BLaER1 (cell line): Measurements from ENCODE around the gene BEND3.
"Not testable (repeated sequence)": the region's sequence is repeated elsewhere in the genome, so short reads cannot be mapped to it uniquely, and the experiment has no call there.

Experiments used
- H3K27ac ChIP-seq: shearing (Covaris generic); formaldehyde crosslinking; 2 replicates; pipeline ENCODE4 v1.8.1; 2022
- H3K27me3 ChIP-seq: shearing (Covaris generic); formaldehyde crosslinking; 2 replicates; pipeline ENCODE4 v1.8.1; 2022
- H3K36me3 ChIP-seq: shearing (Covaris generic); formaldehyde crosslinking; 2 replicates; pipeline ENCODE4 v1.8.1; 2022
- H3K4me1 ChIP-seq: shearing (Covaris generic); formaldehyde crosslinking; 2 replicates; pipeline ENCODE4 v1.8.1; 2022
- H3K4me2 ChIP-seq: shearing (Covaris generic); formaldehyde crosslinking; 2 replicates; pipeline ENCODE4 v1.8.1; 2022
- H3K4me3 ChIP-seq: shearing (Covaris generic); formaldehyde crosslinking; 2 replicates; pipeline ENCODE4 v1.8.1; 2022
- H3K9ac ChIP-seq: shearing (Covaris generic); formaldehyde crosslinking; 2 replicates; pipeline ENCODE4 v1.8.1; 2022
- H3K9me3 ChIP-seq: shearing (Covaris generic); formaldehyde crosslinking; 2 replicates; pipeline ENCODE4 v1.8.1; 2022
- H4K20me1 ChIP-seq: shearing (Covaris generic); formaldehyde crosslinking; 2 replicates; pipeline ENCODE4 v1.8.1; 2022
- Cebpa-rat ChIP-seq: shearing (Covaris generic); IDR thresholded peaks from 2 replicates; pipeline ENCODE4 v1.8.1; 2022

Gene BEND3

DNA sequence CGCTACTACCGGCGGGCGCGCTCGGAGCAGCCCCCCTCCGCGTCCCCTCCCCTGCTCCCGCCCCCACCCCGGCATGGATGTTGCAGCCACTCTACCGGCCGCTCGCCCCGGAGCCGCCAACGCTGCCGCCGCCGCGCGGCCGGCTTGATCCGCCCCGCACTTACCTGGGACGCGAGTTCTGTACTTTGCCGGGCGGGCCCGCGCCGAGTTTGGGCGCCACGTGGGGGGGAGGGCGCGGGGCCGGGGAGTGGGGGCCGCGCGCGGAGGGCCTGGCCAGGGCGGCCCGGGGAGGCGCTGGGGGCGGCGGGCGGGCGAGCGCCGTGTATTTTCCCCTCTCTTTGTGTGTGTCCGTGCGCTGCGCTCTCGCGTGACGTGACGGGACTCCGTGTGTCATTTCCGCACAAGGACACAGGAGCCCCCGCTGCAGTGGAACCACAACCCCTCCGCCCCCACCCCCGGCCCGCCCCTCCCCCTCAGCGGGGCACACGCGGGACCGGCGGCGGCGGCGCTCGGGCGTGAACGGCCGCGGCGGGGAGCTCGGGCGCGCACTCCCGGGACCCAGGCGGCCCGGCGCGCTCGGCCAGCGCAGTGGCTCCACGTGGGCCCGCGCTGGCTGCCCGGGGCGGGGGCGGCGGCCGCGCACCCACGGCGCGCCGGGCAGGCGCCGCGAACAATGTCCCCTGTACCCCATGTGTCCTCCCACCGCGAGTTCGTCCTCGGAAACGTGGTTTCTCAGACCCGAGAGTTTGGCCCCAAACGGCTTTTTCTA, at the start of gene BEND3:
BEND3 (minus strand) TSS at position 590 of the 769 bp plus-strand sequence. CDS start 16,230 bp downstream, outside the sequence.
- peaks cover 5% of the 10 kb centered on the region; the same call in 1 of the 2 replicates for H4K20me1 ChIP-seq
- no peaks in the 10 kb centered on the region for H3K9me3 ChIP-seq
- H3K36me3 ChIP-seq, result no peaks in the 10 kb centered on the region
- H3K27ac ChIP-seq, result peak within 1 kb of the TSS; percentile 98
- no peak for TF ChIP-seq Cebpa-rat
- H3K27me3 ChIP-seq, result no peaks in the 10 kb centered on the region
- H3K9ac ChIP-seq, result peak within 1 kb of the TSS; percentile 97
- H3K4me2 ChIP-seq, result peak within 1 kb of the TSS; percentile 96
- H3K4me1 ChIP-seq, result peaks cover 51% of the 10 kb centered on the region
- H3K4me3 ChIP-seq, result peak within 1 kb of the TSS; percentile 85

DNA sequence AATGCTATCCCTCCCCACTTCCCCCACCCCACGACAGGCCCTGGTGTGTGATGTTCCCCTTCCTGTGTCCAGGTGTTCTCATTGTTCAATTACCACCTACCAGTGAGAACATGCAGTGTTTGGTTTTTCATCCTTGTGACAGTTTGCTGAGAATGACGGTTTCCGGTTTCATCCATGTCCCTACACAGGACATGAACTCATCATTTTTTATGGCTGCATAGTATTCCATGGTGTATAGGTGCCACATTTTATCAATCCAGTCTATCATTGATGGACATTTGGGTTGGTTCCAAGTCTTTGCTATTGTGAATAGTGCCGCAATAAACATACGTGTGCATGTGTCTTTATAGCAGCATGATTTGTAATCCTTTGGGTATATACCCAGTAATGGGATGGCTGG, 49.0 kb upstream of the BEND3 start:
- H3K27me3 ChIP-seq, H3K27ac ChIP-seq, H4K20me1 ChIP-seq, H3K4me3 ChIP-seq, H3K4me1 ChIP-seq, H3K4me2 ChIP-seq, H3K9ac ChIP-seq, H3K36me3 ChIP-seq, H3K9me3 ChIP-seq: not testable (repeated sequence)

DNA sequence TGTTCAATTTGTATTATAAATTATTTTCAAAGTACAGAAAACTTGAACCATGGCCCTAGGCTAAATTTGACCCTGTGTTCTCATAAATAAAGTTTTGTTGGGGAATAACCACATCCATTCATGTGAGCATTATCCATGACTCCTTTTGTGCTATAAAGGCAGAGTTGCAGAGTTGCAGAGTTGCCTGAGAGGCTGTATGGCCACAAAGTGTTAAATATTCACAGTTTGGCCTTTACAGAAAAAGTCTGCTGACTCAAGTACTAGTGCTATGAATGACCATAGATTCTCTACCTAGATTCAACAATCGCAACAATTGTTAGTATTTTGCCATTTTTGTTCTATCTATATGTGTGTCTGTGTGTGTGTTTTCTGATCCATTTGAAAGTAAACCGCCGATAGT, 46.2 kb upstream of the BEND3 start:
- Histone ChIP-seq H3K4me2 (no peak overlapping the region), H3K27me3 (no peaks in the 10 kb centered on the region), H3K27ac (no peak overlapping the region), H3K9me3 (no peaks in the 10 kb centered on the region), H4K20me1 (no peaks in the 10 kb centered on the region), H3K4me1 (no peaks in the 10 kb centered on the region), H3K9ac (no peak overlapping the region), H3K4me3 (no peak overlapping the region), H3K36me3 (no peaks in the 10 kb centered on the region)
- no peak for TF ChIP-seq Cebpa-rat

DNA sequence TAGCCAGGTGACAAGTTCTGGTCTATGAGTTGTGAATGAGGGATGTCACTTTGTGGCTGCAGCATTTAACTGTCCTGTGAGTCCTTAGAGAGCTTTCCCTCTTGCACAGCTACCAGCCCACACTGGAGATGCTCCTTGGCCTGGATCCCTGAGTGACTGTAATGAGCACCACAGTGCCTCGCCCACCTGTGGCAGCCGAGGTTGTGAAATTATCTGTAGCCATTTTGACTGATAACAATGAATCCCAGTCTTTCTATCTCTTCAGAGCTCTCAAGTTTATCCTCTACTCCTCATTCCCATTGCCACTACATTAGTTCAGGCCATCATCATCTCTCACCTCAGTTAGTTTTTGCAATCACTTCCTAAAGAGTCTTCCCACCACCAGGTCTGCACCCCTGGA, 41.3 kb upstream of the BEND3 start:
- Histone ChIP-seq H3K27me3 (no peaks in the 10 kb centered on the region), H3K4me1 (no peaks in the 10 kb centered on the region), H3K4me2 (no peak overlapping the region), H3K27ac (no peak overlapping the region), H3K36me3 (no peaks in the 10 kb centered on the region), H3K9me3 (no peaks in the 10 kb centered on the region), H3K4me3 (no peak overlapping the region), H3K9ac (no peak overlapping the region), H4K20me1 (no peaks in the 10 kb centered on the region)
- TF ChIP-seq Cebpa-rat, result no peak

DNA sequence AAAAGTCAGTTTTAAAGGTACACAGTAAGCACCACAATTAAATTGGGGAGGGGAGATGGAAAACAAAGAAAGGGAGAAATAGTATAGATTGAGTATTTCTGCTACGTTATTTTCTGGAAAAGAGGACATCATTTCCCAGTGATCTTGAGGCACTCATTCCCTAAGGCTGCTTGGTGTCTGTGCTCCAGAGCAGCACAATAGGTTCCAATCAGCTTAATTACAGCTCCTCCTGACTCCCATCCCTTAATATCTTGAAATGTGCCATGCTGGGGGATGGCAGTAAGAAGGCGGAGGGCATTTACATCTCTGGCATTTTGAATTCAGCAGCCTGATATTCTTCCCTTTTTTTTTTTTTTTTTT, 39.5 kb upstream of the BEND3 start:
- Histone ChIP-seq H3K4me3 (no peak overlapping the region), H3K4me1 (no peaks in the 10 kb centered on the region), H3K4me2 (no peak overlapping the region), H3K27me3 (no peaks in the 10 kb centered on the region), H3K9me3 (no peaks in the 10 kb centered on the region), H4K20me1 (no peaks in the 10 kb centered on the region), H3K9ac (no peak overlapping the region), H3K36me3 (no peaks in the 10 kb centered on the region), H3K27ac (no peak overlapping the region)
- TF ChIP-seq Cebpa-rat, result no peak

DNA sequence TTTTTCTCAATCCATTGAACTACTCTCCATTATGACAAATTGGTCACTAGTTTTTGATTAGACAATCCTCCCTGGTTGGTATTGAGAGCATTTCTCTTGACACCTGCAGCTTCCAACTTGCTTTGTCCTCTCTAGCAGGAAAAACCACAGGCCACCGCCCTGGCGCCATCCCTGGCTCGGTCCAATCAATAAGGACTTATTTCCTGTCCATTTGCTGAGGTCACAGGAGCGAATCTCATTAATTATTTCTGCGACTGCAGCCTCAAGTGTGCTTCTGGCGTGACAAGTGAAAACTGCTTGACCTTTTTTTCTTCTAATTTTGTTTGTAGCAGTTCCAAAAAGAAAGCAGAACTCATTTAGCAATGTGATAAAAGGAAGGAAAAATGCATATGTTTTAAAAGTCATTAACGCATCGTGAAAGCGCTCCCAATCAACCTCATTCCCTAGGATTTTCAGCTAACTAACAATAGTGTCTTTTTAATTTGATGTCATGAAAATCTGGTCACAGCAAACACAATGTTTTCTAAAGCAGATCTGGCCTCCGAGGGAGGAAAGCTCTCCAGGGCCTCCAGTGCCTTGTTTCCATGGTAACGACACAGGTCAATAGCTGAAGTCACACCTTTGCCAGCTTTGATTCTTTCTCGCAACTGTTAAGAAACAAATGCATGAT, 39.0 kb upstream of the BEND3 start:
- no peaks in the 10 kb centered on the region for H3K27me3 ChIP-seq
- no peak overlapping the region for H3K9ac ChIP-seq
- H3K9me3 ChIP-seq, result no peaks in the 10 kb centered on the region
- H3K36me3 ChIP-seq, result no peaks in the 10 kb centered on the region
- no peaks in the 10 kb centered on the region for H4K20me1 ChIP-seq
- H3K27ac ChIP-seq, result no peak overlapping the region
- H3K4me2 ChIP-seq, result no peak overlapping the region
- H3K4me3 ChIP-seq, result no peak overlapping the region
- TF ChIP-seq Cebpa-rat, result no peak
- no peaks in the 10 kb centered on the region for H3K4me1 ChIP-seq

DNA sequence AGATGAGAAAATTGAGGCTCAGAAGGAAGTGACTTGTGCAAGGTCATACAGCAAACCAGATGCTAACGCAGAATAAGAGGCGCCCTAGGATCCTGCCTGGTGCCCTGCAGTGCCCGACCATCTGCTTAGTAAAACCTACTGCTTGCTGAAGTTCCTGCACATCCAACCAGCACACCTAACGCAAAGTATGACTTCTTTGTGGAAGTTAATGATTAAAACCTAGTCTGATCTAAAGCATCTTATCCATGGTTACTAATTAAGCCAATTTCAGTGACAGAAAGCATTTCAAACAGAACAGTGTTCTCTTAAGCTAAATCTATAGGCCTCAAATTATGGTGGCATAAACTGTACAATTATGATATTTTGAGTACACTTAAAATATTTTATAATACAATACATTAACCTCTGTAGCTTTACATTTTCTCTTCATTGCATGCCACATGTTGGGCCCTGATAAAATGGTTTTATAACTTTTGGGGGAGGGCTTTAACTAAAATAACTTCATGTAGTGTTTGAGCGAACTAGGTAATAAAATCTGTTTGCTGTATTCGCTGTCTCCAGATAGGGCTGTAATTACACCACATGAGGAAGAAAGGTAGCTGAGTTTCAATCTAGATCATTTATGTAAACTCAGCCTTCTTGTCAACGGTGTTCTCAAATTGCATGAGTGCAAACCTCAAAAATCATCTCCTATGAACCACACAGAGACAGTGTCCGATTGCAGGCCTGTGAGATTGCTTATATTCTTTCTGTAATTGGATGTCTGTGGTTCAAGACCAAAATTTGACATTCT, 37.5 kb upstream of the BEND3 start:
- no peaks in the 10 kb centered on the region for H3K9me3 ChIP-seq
- H3K27ac ChIP-seq, result no peak overlapping the region
- no peak overlapping the region for H3K9ac ChIP-seq
- no peaks in the 10 kb centered on the region for H4K20me1 ChIP-seq
- no peaks in the 10 kb centered on the region for H3K36me3 ChIP-seq
- no peaks in the 10 kb centered on the region for H3K27me3 ChIP-seq
- no peak overlapping the region for H3K4me2 ChIP-seq
- H3K4me3 ChIP-seq, result no peak overlapping the region
- no peak for TF ChIP-seq Cebpa-rat
- no peaks in the 10 kb centered on the region for H3K4me1 ChIP-seq

DNA sequence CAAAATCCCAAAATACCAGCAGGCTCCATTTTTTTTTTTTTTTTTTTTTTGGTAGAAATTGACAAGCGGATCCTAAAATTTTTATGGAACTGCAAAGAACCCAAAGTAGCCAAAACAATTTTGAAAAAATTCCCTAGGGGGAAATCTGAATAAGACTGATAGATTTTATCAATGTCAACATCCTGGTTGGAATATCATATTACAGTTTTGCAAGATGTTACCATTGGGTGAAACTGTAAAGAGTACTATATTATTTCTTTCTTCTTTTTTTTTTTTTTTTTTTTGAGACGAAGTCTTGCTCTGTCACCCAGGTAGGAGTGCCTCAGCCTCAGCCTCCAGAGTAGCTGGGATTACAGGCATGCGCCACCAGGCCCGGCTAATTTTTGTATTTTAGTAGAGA, 29.4 kb upstream of the BEND3 start:
- Histone ChIP-seq H3K27ac (no peak overlapping the region), H4K20me1 (no peaks in the 10 kb centered on the region), H3K36me3 (no peaks in the 10 kb centered on the region), H3K9ac (no peak overlapping the region), H3K4me1 (peaks cover 6% of the 10 kb centered on the region), H3K9me3 (no peaks in the 10 kb centered on the region), H3K4me3 (no peak overlapping the region), H3K4me2 (no peak overlapping the region), H3K27me3 (no peaks in the 10 kb centered on the region)
- TF ChIP-seq Cebpa-rat, result no peak

DNA sequence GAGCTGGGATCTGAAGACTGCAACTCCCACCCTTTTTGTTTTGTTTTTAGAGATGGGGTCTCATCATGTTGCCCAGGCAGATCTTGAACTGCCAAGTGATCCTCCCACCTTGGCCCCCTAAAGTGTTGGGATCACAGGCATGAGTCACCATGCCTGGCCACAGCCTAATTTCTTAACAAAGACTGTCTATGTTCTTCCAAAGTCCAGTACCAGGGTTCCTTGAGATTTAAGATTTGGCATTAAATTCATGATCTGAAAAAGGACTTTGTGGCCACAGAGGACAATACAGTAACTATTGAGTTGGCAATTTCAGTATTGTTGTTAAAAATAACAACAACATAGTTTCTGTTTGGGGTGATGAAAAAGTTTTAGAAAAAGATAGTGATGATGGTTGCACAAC, 28.7 kb upstream of the BEND3 start:
- H4K20me1 ChIP-seq, result no peaks in the 10 kb centered on the region
- H3K4me3 ChIP-seq, result no peak overlapping the region
- no peaks in the 10 kb centered on the region for H3K27me3 ChIP-seq
- no peak overlapping the region for H3K9ac ChIP-seq
- TF ChIP-seq Cebpa-rat, result no peak
- peaks cover 6% of the 10 kb centered on the region for H3K4me1 ChIP-seq
- no peak overlapping the region for H3K4me2 ChIP-seq
- H3K9me3 ChIP-seq, result no peaks in the 10 kb centered on the region
- no peak overlapping the region for H3K27ac ChIP-seq
- no peaks in the 10 kb centered on the region for H3K36me3 ChIP-seq

DNA sequence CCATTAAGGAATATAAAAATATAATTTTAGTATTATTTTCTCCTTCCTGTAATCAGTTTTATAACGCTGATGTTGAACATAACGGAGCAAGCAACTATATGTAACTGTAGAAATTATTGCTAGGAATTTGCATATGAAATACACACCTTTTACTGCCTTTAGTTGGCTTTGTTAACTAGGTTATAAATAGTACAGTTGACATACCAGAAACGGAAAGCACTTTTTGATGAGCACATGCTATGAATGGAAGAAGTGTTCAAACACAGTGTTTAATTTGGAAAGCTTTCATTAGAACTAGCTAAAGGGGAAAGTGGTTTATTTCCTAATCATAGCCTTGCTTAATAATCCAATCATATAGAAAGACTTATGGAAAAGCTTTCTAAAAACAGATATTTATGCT, 25.3 kb upstream of the BEND3 start:
- Histone ChIP-seq H3K9me3 (no peaks in the 10 kb centered on the region), H3K9ac (no peak overlapping the region), H3K27me3 (no peaks in the 10 kb centered on the region), H3K4me2 (no peak overlapping the region), H3K4me3 (no peak overlapping the region), H3K36me3 (no peaks in the 10 kb centered on the region), H3K4me1 (peaks cover 6% of the 10 kb centered on the region), H3K27ac (no peak overlapping the region), H4K20me1 (no peaks in the 10 kb centered on the region)
- TF ChIP-seq Cebpa-rat, result no peak

DNA sequence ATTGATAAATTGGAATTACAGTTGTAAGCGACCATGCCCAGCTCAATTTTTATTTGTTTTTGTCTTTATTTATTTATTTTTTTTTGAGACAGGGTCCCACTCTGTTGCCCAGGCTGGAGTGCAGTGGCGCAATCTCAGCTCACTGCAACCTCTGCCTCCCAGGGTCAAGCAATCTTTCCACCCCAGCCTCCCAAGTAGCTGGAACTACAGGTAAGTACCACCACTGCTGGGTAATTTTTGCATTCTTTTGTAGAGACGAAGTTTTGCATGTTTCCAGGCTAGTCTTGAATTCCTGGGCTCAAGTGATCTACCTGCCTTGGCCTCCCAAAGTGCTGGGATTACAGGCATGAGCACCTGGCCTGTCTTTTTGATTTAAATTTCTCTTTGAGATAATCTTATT, 21.0 kb upstream of the BEND3 start:
- not testable (repeated sequence) for H3K4me1 ChIP-seq, H3K27ac ChIP-seq, H3K36me3 ChIP-seq, H3K4me3 ChIP-seq, H3K9ac ChIP-seq, H3K27me3 ChIP-seq, H4K20me1 ChIP-seq, H3K4me2 ChIP-seq, H3K9me3 ChIP-seq

DNA sequence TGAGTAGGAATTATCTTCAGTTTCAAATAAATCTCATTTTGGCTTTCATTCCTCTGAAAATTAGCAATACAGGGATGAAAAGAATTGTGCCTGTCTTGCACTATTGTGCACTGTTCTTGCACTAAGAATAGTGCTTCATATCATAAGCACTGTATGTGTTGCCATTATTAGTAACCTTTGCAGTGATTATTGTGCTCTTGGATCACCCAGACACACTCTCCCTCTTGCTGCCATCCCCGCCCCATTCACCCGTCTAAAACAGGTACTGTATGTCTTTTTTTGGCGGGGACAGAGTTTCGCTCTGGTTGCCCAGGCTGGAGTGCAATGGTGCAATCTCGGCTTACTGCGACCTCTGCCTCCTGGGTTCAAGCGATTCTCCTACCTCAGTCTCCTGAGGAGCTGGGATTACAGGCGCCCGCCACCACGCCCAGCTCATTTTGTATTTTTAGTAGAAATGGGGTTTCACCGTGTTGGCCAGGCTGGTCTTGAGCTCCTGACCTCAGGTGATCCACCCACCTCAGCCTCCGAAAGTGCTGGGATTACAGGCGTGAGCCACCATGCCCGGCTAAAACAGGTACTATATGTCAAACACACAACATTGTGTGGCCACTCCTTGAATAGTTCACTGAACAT, 19.8 kb upstream of the BEND3 start:
- not testable (repeated sequence) for H3K4me3 ChIP-seq, H3K27ac ChIP-seq, H4K20me1 ChIP-seq, H3K27me3 ChIP-seq, H3K9ac ChIP-seq, H3K36me3 ChIP-seq, H3K4me1 ChIP-seq, H3K9me3 ChIP-seq, H3K4me2 ChIP-seq
